HEK293 (cell line): ENCODE measurements around the gene DENND6B.

Experiments
- CTCF ChIA-PET: fragments of 350-600 bp; formaldehyde crosslinking; extraction: SDS; loops from one replicate; lab custom pipeline; 2021; ENCODE audit warnings: antibody characterized with exemption; lab: Yijun Ruan, JAX
- POLR2A ChIA-PET: fragments of 300-600 bp; formaldehyde crosslinking; extraction: SDS; loops from one replicate; lab custom pipeline; 2020; ENCODE audit warnings: antibody characterized with exemption, inconsistent platforms; lab: Yijun Ruan, JAX
- H3K27ac ChIP-seq: fragments of 200-500 bp; sonication (Bioruptor generic); 2 replicates; pipeline ENCODE4 v1.5.1; 2014; ENCODE audit warnings: low read depth, low read length, control low read depth, inconsistent platforms; ENCODE audit errors: extremely low read depth
- H3K36me3 ChIP-seq, 2 experiments: fragments of 200-500 bp in 1 of 2; sonication (Bioruptor generic) in 1 of 2; 1 replicate in 1 of 2; 2 replicates in 1 of 2; pipeline ENCODE4 v1.5.1; 2014 to 2017; ENCODE audit warnings: inconsistent platforms in 2 of 2, low read length in 2 of 2; ENCODE audit not compliant: control insufficient read depth in 2 of 2, insufficient read depth in 1 of 2
- H3K4me1 ChIP-seq: fragments of 200-500 bp; sonication (Bioruptor generic); 2 replicates; pipeline ENCODE4 v1.5.1; 2014; ENCODE audit warnings: mild to moderate bottlenecking, low read length, inconsistent platforms; ENCODE audit not compliant: control insufficient read depth, insufficient read depth
- H3K4me3 ChIP-seq: 2 replicates; pipeline ENCODE4 v1.5.1; 2011; ENCODE audit warnings: low read depth, mild to moderate bottlenecking, control low read depth, low read length, moderate library complexity
- H3K9me3 ChIP-seq: fragments of 200-500 bp; sonication (Bioruptor generic); 2 replicates; pipeline ENCODE4 v1.5.1; 2014; ENCODE audit warnings: low read depth, low read length, inconsistent platforms; ENCODE audit not compliant: control insufficient read depth, insufficient read depth
- CTCF ChIP-seq: fragments of 450-650 bp; formaldehyde crosslinking; IDR thresholded peaks from 2 replicates; pipeline ENCODE4 v1.5.1; 2016; ENCODE audit warnings: missing biosample characterization, missing genetic modification characterization
- EGR2 ChIP-seq: fragments of 450-650 bp; formaldehyde crosslinking; IDR thresholded peaks from 2 replicates; pipeline ENCODE4 v1.5.1; 2016; ENCODE audit warnings: low read depth, missing biosample characterization, missing genetic modification characterization
- GLI4 ChIP-seq: fragments of 450-650 bp; formaldehyde crosslinking; IDR thresholded peaks from 2 replicates; pipeline ENCODE4 v1.5.1; 2016; ENCODE audit warnings: missing biosample characterization, missing genetic modification characterization
- GLIS2 ChIP-seq: fragments of 450-650 bp; formaldehyde crosslinking; IDR thresholded peaks from 2 replicates; pipeline ENCODE4 v1.5.1; 2016; ENCODE audit warnings: missing biosample characterization, missing genetic modification characterization
- HIC1 ChIP-seq: fragments of 450-650 bp; formaldehyde crosslinking; IDR thresholded peaks from 2 replicates; pipeline ENCODE4 v1.5.1; 2016; ENCODE audit warnings: missing biosample characterization, missing genetic modification characterization
- KLF10 ChIP-seq: fragments of 450-650 bp; IDR thresholded peaks from 2 replicates; pipeline ENCODE4 v1.5.1; 2018; ENCODE audit warnings: missing biosample characterization, mild to moderate bottlenecking, missing genetic modification characterization
- SCRT1 ChIP-seq: fragments of 450-650 bp; formaldehyde crosslinking; IDR thresholded peaks from 2 replicates; pipeline ENCODE4 v1.5.1; 2016; ENCODE audit warnings: missing biosample characterization, missing genetic modification characterization, borderline replicate concordance
- TSHZ1 ChIP-seq: fragments of 450-650 bp; formaldehyde crosslinking; IDR thresholded peaks from 2 replicates; pipeline ENCODE4 v1.5.1; 2016; ENCODE audit warnings: missing biosample characterization, missing genetic modification characterization, borderline replicate concordance
- ZBTB17 ChIP-seq: fragments of 450-650 bp; formaldehyde crosslinking; IDR thresholded peaks from 2 replicates; pipeline ENCODE4 v1.5.1; 2016; ENCODE audit warnings: missing biosample characterization, missing genetic modification characterization
- ZFHX2 ChIP-seq: fragments of 450-650 bp; formaldehyde crosslinking; conservative IDR thresholded peaks from 2 replicates; pipeline ENCODE4 v1.5.1; 2016; ENCODE audit warnings: missing biosample characterization, missing genetic modification characterization
- ZNF114 ChIP-seq: fragments of 450-650 bp; formaldehyde crosslinking; IDR thresholded peaks from 2 replicates; pipeline ENCODE4 v1.5.0; 2017; ENCODE audit warnings: missing biosample characterization, missing genetic modification characterization
- ZNF221 ChIP-seq: fragments of 450-650 bp; formaldehyde crosslinking; IDR thresholded peaks from 2 replicates; pipeline ENCODE4 v1.5.1; 2017; ENCODE audit warnings: missing biosample characterization, missing genetic modification characterization, borderline replicate concordance
- ZNF223 ChIP-seq: fragments of 450-650 bp; formaldehyde crosslinking; IDR thresholded peaks from 2 replicates; pipeline ENCODE4 v1.5.1; 2016; ENCODE audit warnings: missing biosample characterization, missing genetic modification characterization
- ZNF280D ChIP-seq: fragments of 450-650 bp; formaldehyde crosslinking; IDR thresholded peaks from 2 replicates; pipeline ENCODE4 v1.5.1; 2016; ENCODE audit warnings: missing biosample characterization, missing genetic modification characterization
- ZNF433 ChIP-seq: fragments of 450-650 bp; formaldehyde crosslinking; IDR thresholded peaks from 2 replicates; pipeline ENCODE4 v1.5.1; 2016; ENCODE audit warnings: missing biosample characterization, missing genetic modification characterization, low read depth
- ZNF549 ChIP-seq: fragments of 450-650 bp; IDR thresholded peaks from 2 replicates; pipeline ENCODE4 v1.5.1; 2018; ENCODE audit warnings: missing biosample characterization, missing genetic modification characterization, mild to moderate bottlenecking, inconsistent platforms, moderate library complexity
- ZNF639 ChIP-seq: fragments of 450-650 bp; formaldehyde crosslinking; IDR thresholded peaks from 2 replicates; pipeline ENCODE4 v1.5.1; 2016; ENCODE audit warnings: missing biosample characterization, missing genetic modification characterization
- ZNF654 ChIP-seq: fragments of 450-650 bp; formaldehyde crosslinking; IDR thresholded peaks from 2 replicates; pipeline ENCODE4 v1.5.1; 2016; ENCODE audit warnings: low read depth, missing biosample characterization, missing genetic modification characterization
- ZNF785 ChIP-seq: fragments of 450-650 bp; formaldehyde crosslinking; IDR thresholded peaks from 2 replicates; pipeline ENCODE4 v1.5.1; 2016; ENCODE audit warnings: missing biosample characterization, missing genetic modification characterization
- ZNF792 ChIP-seq: fragments of 450-650 bp; formaldehyde crosslinking; IDR thresholded peaks from 2 replicates; pipeline ENCODE4 v1.5.1; 2016; ENCODE audit warnings: missing biosample characterization, missing genetic modification characterization

DENND6B gene

GRCh38 chr22:50296658-50297490 is 29.9 kb downstream of the DENND6B start (continued):
- TF ChIP-seq GLI4 (tag by site-specific recombination) = no peak
- peak; percentile 53 for TF ChIP-seq GLIS2 (tag by site-specific recombination)
- no peak for TF ChIP-seq ZBTB17 (tag by site-specific recombination)
- TF ChIP-seq ZNF785 (tag by site-specific recombination) = no peak
- TF ChIP-seq EGR2 (tag by site-specific recombination) = peak; percentile 87
- TF ChIP-seq ZNF433 = no peak

GRCh38 chr22:50294319-50294656 is 32.5 kb downstream of the DENND6B start:
- Histone ChIP-seq H3K4me3 (no peak overlapping the region), H3K4me1 (no peaks in the 10 kb centered on the region), H3K36me3 (peaks cover 0 to 51% of the 10 kb centered on the region in 2 experiments; a peak in 2 of 3 replicates), H3K9me3 (no peaks in the 10 kb centered on the region), H3K27ac (no peak overlapping the region)
- POLR2A ChIA-PET = interaction anchor here (0.9 to 3.3 kb wide), 4 partner anchors 8 to 30 kb away, joined by 4 to 37 read pairs (median 6); partner anchors contain the start of gene PLXNB2
- TF ChIP-seq ZNF549 (tag by site-specific recombination) = no peak
- no peak for TF ChIP-seq ZFHX2 (tag by site-specific recombination)
- no peak for TF ChIP-seq ZNF114
- no peak for TF ChIP-seq ZNF280D (tag by site-specific recombination)
- TF ChIP-seq ZNF223 (tag by site-specific recombination) = no peak
- no peak for TF ChIP-seq ZNF639
- TF ChIP-seq ZNF792 (tag by site-specific recombination) = no peak
- no peak for TF ChIP-seq SCRT1 (tag by site-specific recombination)
- TF ChIP-seq TSHZ1 (tag by site-specific recombination) = no peak
- no peak for TF ChIP-seq HIC1 (tag by site-specific recombination)
- no peak for TF ChIP-seq ZNF654
- TF ChIP-seq ZNF221 = no peak
- no peak for TF ChIP-seq CTCF (tag by site-specific recombination)
- no peak for TF ChIP-seq KLF10 (tag by site-specific recombination)
- CTCF ChIA-PET = interaction anchor here (0.6 to 2.6 kb wide), 8 partner anchors 9 to 402 kb away, joined by 3 to 14 read pairs (median 4); partner anchors contain the start of gene DENND6B
